Fibroblast of mammary gland (primary cell): ENCODE measurements around the gene GPT2.

Experiments used
- DNase-seq: peaks from one replicate; pipeline ENCODE4 v3.0.0-alpha.2; 2010; ENCODE audit warnings: low read depth
- H3K4me3 ChIP-seq: 2 replicates; pipeline ENCODE4 v1.5.1; 2011; ENCODE audit warnings: low read depth, mild to moderate bottlenecking, low read length, moderate library complexity; ENCODE audit not compliant: control insufficient read depth
- CTCF ChIP-seq: conservative IDR thresholded peaks from 2 replicates; pipeline ENCODE4 v1.5.1; 2011; ENCODE audit warnings: low read depth, low read length, inconsistent platforms; ENCODE audit not compliant: control insufficient read depth, insufficient read depth

Gene GPT2

GRCh38 chr16:46844771-46845170 is 39.4 kb upstream of the GPT2 start:
- TF ChIP-seq CTCF: no peak
- no peak for DNase-seq
- no peak overlapping the region for H3K4me3 ChIP-seq

GRCh38 chr16:46845952-46846351 is 38.2 kb upstream of the GPT2 start:
- DNase-seq: no peak
- no peak for TF ChIP-seq CTCF
- H3K4me3 ChIP-seq: no peak overlapping the region

DNA sequence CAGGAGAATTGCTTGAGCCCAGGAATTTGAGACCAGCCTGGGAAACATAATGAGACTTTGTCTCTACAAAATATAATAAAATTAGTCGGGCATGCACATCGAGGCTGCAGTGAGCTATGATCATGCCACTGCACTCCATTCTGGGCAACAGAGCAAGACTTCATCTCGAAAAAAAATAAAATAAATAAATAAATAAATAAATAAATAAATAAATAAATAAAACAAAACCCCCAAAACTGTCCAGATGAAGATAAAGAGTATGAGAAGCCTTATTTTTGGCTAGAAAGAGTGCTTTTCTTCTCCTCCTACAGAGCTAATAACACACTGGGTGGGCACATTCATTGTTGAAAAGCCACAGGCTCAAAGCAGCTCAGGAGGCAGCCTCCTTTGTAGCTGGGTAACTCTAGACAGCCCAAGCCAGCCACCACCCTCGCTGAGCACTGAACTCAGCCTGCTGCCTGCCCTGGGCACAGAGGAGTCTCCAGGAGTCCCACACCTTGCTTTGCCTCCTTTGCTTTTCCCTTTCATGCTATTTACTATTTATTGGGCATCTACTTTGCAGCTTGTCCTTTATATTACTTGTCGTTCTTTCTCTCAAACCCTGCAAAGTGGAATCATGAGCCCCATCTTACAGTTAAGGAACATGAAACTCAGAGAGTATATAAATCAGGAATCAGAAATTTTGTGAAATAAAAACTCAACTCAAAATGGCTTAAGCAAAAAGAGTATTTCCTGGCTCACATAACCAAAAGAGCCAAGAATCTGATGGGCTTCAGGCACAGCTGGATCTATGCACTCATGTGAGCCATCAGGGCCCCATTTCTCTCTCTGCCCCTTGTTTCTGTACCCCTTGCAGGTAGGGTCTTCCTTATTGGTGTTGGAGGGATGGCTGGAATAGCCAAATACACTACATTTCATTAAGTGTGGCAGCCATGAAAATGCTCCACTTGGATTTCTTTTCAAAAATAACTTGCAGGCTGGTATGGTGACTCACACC is 35.1 kb upstream of the GPT2 start:
- no peak for TF ChIP-seq CTCF
- DNase-seq: no peak

DNA sequence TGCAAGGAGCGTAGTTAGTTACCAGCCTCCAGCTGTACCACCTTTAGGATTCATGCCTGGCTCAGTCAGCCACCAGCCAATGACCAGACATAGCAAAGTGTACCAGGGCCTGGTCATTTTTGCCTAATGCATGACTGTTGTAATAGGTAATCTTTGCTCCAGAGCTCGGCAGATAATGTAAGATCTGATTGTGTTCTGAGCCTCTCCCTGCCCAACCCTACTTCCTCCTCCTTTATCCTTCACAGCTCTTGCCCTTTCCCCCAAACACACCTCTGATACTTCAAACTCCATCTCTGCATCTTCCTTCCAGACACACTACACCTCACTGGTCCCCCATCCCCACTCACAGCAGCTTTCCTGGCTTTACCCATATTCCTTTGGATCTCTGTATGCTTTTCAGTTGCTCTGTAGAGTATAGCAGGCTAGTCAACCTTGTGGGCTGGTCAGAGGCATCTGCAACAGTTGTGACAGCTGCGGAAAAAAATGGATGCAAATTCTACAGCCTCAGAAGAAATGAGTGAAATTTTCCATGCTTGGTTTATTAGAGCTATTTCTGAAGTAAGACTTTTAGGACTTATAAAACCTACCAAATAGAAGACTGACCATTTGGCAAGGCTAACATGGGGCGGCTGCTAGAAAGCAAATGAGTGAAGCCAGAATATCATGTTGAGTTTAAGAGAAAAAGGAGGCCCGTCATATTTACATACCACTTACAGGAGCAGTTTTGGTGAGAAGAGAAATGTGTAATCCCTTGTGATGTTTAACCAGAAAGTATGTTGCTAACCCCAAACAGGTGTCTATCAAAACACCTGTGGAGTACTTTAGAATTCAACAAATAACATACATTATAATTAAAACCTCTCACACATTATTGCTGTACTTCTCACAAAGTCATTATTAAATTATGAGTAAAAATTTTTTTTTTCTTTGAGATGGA is 33.3 kb upstream of the GPT2 start:
- no peak for DNase-seq
- no peak for TF ChIP-seq CTCF
- no peak overlapping the region for H3K4me3 ChIP-seq

More for the DNA sequence above, 35.1 kb upstream of the GPT2 start:
- H3K4me3 ChIP-seq: no peak overlapping the region

DNA sequence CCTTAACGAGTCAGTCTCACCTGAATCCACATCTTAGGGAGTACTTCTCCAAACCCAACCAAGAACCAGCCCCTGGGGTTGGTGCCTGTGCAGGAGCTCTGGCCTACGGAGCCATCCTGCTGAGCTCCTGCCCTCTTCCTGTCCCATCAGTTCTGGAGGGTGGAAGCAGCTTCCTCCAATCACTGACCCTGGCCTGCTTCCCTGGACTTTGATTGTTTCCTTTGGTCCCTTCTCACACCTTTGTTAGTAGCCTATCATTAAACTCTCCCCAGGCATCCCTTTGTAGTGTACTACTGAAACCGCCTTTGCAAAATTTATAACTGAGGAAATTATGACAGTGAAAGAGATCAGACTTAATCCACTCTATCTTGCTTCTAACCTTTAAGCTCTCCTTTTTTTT is 32.0 kb upstream of the GPT2 start:
- no peak for TF ChIP-seq CTCF
- H3K4me3 ChIP-seq: no peak overlapping the region
- DNase-seq: no peak

- H3K4me3 ChIP-seq: no peak overlapping the region
- TF ChIP-seq CTCF: peak; percentile 94
- peak; percentile 67 for DNase-seq
These were observed 30.3 kb upstream of the GPT2 start for GRCh38 chr16:46853713-46854443.
